ENCODE measurements around the gene SGTB.

- TF ChIP-seq CTCF (IDR thresholded peaks at IDR 0.05; ENCODE audit: low read depth, low read length) (no peak), EZH2phosphoT487 (IDR thresholded peaks at IDR 0.05; ENCODE audit: low read depth) (no peak)
These were observed 26.0 kb downstream of the SGTB start for GRCh38 chr5:65695896-65696295.
